Measurements from ENCODE around the gene SNX5. TPM values are rescaled to one million over a fixed set of nuclear protein-coding genes. Genes with fewer than 3 reads are reported as not detected.

SNX5 gene
- total and polyA plus RNA-seq, 2 of the 13 experiments (the other 11 are each of a cell fraction or from before 2014, with no cell fraction given), result 664 to 1,040 TPM

- TF ChIP-seq, protein P1, sequence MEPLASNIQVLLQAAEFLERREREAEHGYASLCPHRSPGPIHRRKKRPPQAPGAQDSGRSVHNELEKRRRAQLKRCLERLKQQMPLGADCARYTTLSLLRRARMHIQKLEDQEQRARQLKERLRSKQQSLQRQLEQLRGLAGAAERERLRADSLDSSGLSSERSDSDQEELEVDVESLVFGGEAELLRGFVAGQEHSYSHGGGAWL (CRISPR knock-in tag; IDR thresholded peaks at IDR 0.05), result no peak
- TF ChIP-seq NFKBIZ (CRISPR knock-in tag; IDR thresholded peaks at IDR 0.05), result peak; percentile 56; the same call in 1 of the 2 replicates
- TF ChIP-seq, protein P2, sequence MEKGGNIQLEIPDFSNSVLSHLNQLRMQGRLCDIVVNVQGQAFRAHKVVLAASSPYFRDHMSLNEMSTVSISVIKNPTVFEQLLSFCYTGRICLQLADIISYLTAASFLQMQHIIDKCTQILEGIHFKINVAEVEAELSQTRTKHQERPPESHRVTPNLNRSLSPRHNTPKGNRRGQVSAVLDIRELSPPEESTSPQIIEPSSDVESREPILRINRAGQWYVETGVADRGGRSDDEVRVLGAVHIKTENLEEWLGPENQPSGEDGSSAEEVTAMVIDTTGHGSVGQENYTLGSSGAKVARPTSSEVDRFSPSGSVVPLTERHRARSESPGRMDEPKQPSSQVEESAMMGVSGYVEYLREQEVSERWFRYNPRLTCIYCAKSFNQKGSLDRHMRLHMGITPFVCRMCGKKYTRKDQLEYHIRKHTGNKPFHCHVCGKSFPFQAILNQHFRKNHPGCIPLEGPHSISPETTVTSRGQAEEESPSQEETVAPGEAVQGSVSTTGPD (CRISPR knock-in tag; IDR thresholded peaks at IDR 0.05), result no peak
- TF ChIP-seq, protein P3, sequence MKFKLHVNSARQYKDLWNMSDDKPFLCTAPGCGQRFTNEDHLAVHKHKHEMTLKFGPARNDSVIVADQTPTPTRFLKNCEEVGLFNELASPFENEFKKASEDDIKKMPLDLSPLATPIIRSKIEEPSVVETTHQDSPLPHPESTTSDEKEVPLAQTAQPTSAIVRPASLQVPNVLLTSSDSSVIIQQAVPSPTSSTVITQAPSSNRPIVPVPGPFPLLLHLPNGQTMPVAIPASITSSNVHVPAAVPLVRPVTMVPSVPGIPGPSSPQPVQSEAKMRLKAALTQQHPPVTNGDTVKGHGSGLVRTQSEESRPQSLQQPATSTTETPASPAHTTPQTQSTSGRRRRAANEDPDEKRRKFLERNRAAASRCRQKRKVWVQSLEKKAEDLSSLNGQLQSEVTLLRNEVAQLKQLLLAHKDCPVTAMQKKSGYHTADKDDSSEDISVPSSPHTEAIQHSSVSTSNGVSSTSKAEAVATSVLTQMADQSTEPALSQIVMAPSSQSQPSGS (CRISPR knock-in tag; IDR thresholded peaks at IDR 0.05), result peak; percentile 68
- 0 out of 2 replicates have a peak, but pooled peaks have one; percentile 37 for TF ChIP-seq MED13 (CRISPR knock-in tag; IDR thresholded peaks at IDR 0.05)
- TF ChIP-seq CBX1 (IDR thresholded peaks at IDR 0.05; ENCODE audit: low read depth), result peak; percentile 49
- 0 out of 2 replicates have a peak, but pooled peaks have one; percentile 54 for TF ChIP-seq ZNF10 (CRISPR knock-in tag; IDR thresholded peaks at IDR 0.05; ENCODE audit: borderline replicate concordance, low read depth)
- no peak for TF ChIP-seq CHD4 (IDR thresholded peaks at IDR 0.05; ENCODE audit: borderline replicate concordance, low read length)
- 0 out of 2 replicates have a peak, but pooled peaks have one; percentile 18 for TF ChIP-seq ZNF34 (CRISPR knock-in tag; IDR thresholded peaks at IDR 0.05; ENCODE audit: borderline replicate concordance)
- no peak for TF ChIP-seq PHF8 (CRISPR knock-in tag; IDR thresholded peaks at IDR 0.05)
- TF ChIP-seq ARNTL (CRISPR knock-in tag; IDR thresholded peaks at IDR 0.05), result no peak
- TF ChIP-seq KAT7 (CRISPR knock-in tag; IDR thresholded peaks at IDR 0.05; ENCODE audit: borderline replicate concordance), result no peak
- TF ChIP-seq NFIC (IDR thresholded peaks at IDR 0.05; ENCODE audit: low read length), result no peak
- TF ChIP-seq PPARG (CRISPR knock-in tag; conservative IDR thresholded peaks at IDR 0.05), result 0 out of 2 replicates have a peak, but pooled peaks have one; percentile 35
- TF ChIP-seq, protein P4, sequence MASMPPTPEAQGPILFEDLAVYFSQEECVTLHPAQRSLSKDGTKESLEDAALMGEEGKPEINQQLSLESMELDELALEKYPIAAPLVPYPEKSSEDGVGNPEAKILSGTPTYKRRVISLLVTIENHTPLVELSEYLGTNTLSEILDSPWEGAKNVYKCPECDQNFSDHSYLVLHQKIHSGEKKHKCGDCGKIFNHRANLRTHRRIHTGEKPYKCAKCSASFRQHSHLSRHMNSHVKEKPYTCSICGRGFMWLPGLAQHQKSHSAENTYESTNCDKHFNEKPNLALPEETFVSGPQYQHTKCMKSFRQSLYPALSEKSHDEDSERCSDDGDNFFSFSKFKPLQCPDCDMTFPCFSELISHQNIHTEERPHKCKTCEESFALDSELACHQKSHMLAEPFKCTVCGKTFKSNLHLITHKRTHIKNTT (CRISPR knock-in tag; IDR thresholded peaks at IDR 0.05), result no peak
- TF ChIP-seq SUZ12 (IDR thresholded peaks at IDR 0.05; ENCODE audit: low read depth, low read length), result no peak
- TF ChIP-seq KDM5B (CRISPR knock-in tag; IDR thresholded peaks at IDR 0.05; ENCODE audit: borderline replicate concordance), result peak; percentile 76; the same call in 1 of the 2 replicates
- 0 out of 2 replicates have a peak, but pooled peaks have one; percentile 78 for TF ChIP-seq ZNF704 (CRISPR knock-in tag; IDR thresholded peaks at IDR 0.05; ENCODE audit: borderline replicate concordance)
- peak; percentile 65; the same call in 1 of the 2 replicates for TF ChIP-seq ZBTB38 (CRISPR knock-in tag; IDR thresholded peaks at IDR 0.05)
- TF ChIP-seq ZNF512B (CRISPR knock-in tag; IDR thresholded peaks at IDR 0.05; ENCODE audit: borderline replicate concordance), result peak; percentile 58; the same call in 1 of the 2 replicates
- no peak for TF ChIP-seq ZNF713 (CRISPR knock-in tag; IDR thresholded peaks at IDR 0.05)
Measured at GRCh38 chr20:17938871-17939619, 29.5 kb downstream of the SNX5 start (continued).
